Fibroblast of the aortic adventitia (primary cell): Measurements from ENCODE around the gene EHD1. TPM values are rescaled to one million over a fixed set of nuclear protein-coding genes. Genes with fewer than 3 reads are reported as not detected.

ENCODE experiments used
- DNase-seq: peaks from one replicate; pipeline ENCODE4 v3.0.0-alpha.2; 2010; ENCODE audit warnings: low read depth
- H3K4me3 ChIP-seq: 2 replicates; pipeline ENCODE4 v1.5.1; 2011; ENCODE audit warnings: low read depth, mild to moderate bottlenecking, control low read depth, low read length, moderate library complexity
- CTCF ChIP-seq: IDR thresholded peaks from 2 replicates; pipeline ENCODE4 v1.5.1; 2011; ENCODE audit warnings: mild to moderate bottlenecking, low read length, control low read depth, inconsistent platforms; ENCODE audit not compliant: insufficient read depth
- total RNA-seq: library from RNA; depleted of rRNA; stranded (reverse); fragments of >200 nt; gene quantifications from 2 replicates; pipeline ENCODE4 v1.2.3, GENCODE V29; 2012; ENCODE audit warnings: low replicate concordance

EHD1 gene
- total RNA-seq, 1 donor = 68.1 TPM

- DNase-seq = no peak
- no peak overlapping the region for H3K4me3 ChIP-seq
- no peak for TF ChIP-seq CTCF
These were observed 32.2 kb upstream of the EHD1 start for GRCh38 chr11:64910451-64911093.

- no peak for TF ChIP-seq CTCF
- no peak overlapping the region for H3K4me3 ChIP-seq
- DNase-seq = no peak
These were observed 31.4 kb upstream of the EHD1 start for GRCh38 chr11:64909653-64910343.

GRCh38 chr11:64908766-64909165, 30.3 kb upstream of the EHD1 start:
- no peak overlapping the region for H3K4me3 ChIP-seq
- DNase-seq = no peak
- TF ChIP-seq CTCF = no peak

GRCh38 chr11:64906314-64906635, 27.9 kb upstream of the EHD1 start:
- H3K4me3 ChIP-seq = no peak overlapping the region
- no peak for TF ChIP-seq CTCF
- DNase-seq = no peak

- no peak for DNase-seq
- H3K4me3 ChIP-seq = no peak overlapping the region
- TF ChIP-seq CTCF = no peak
These were observed 27.3 kb upstream of the EHD1 start for GRCh38 chr11:64905516-64906313.

GRCh38 chr11:64903291-64903833, 24.9 kb upstream of the EHD1 start:
- no peak overlapping the region for H3K4me3 ChIP-seq
- DNase-seq = no peak
- TF ChIP-seq CTCF = no peak
